Measurements from ENCODE around the gene MRGPRG. TPM values are rescaled to one million over a fixed set of nuclear protein-coding genes. Genes with fewer than 3 reads are reported as not detected.

The MRGPRG gene
- total and polyA plus RNA-seq, 2 of the 8 experiments (the other 6 are each of a cell fraction or from before 2014, with no cell fraction given), result not detected

DNA sequence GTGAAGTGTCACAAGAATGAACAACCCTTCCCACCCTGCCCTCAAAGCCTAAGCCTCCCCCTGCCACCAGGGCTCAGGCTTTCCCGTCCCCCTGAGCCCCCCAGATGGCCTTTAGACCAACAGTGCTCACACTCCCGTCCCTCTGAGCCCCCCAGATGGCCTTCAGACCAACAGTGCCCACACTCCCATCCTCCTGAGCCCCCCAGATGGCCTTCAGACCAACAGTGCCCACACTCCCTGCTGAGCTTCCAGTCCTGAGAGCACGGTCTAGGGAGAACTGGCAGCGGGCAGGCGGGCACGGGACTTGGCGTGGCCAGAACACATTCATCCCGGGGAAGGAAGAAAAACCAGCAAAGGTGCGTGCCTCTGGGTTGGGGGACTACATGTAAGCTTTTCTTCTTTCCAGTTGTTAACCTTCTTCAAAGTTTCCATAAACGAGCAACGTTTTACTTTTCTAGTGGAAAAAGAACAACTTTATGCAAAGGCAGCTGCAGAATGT, 2.5 kb downstream of the MRGPRG start (continued):
- TF ChIP-seq, protein P1, sequence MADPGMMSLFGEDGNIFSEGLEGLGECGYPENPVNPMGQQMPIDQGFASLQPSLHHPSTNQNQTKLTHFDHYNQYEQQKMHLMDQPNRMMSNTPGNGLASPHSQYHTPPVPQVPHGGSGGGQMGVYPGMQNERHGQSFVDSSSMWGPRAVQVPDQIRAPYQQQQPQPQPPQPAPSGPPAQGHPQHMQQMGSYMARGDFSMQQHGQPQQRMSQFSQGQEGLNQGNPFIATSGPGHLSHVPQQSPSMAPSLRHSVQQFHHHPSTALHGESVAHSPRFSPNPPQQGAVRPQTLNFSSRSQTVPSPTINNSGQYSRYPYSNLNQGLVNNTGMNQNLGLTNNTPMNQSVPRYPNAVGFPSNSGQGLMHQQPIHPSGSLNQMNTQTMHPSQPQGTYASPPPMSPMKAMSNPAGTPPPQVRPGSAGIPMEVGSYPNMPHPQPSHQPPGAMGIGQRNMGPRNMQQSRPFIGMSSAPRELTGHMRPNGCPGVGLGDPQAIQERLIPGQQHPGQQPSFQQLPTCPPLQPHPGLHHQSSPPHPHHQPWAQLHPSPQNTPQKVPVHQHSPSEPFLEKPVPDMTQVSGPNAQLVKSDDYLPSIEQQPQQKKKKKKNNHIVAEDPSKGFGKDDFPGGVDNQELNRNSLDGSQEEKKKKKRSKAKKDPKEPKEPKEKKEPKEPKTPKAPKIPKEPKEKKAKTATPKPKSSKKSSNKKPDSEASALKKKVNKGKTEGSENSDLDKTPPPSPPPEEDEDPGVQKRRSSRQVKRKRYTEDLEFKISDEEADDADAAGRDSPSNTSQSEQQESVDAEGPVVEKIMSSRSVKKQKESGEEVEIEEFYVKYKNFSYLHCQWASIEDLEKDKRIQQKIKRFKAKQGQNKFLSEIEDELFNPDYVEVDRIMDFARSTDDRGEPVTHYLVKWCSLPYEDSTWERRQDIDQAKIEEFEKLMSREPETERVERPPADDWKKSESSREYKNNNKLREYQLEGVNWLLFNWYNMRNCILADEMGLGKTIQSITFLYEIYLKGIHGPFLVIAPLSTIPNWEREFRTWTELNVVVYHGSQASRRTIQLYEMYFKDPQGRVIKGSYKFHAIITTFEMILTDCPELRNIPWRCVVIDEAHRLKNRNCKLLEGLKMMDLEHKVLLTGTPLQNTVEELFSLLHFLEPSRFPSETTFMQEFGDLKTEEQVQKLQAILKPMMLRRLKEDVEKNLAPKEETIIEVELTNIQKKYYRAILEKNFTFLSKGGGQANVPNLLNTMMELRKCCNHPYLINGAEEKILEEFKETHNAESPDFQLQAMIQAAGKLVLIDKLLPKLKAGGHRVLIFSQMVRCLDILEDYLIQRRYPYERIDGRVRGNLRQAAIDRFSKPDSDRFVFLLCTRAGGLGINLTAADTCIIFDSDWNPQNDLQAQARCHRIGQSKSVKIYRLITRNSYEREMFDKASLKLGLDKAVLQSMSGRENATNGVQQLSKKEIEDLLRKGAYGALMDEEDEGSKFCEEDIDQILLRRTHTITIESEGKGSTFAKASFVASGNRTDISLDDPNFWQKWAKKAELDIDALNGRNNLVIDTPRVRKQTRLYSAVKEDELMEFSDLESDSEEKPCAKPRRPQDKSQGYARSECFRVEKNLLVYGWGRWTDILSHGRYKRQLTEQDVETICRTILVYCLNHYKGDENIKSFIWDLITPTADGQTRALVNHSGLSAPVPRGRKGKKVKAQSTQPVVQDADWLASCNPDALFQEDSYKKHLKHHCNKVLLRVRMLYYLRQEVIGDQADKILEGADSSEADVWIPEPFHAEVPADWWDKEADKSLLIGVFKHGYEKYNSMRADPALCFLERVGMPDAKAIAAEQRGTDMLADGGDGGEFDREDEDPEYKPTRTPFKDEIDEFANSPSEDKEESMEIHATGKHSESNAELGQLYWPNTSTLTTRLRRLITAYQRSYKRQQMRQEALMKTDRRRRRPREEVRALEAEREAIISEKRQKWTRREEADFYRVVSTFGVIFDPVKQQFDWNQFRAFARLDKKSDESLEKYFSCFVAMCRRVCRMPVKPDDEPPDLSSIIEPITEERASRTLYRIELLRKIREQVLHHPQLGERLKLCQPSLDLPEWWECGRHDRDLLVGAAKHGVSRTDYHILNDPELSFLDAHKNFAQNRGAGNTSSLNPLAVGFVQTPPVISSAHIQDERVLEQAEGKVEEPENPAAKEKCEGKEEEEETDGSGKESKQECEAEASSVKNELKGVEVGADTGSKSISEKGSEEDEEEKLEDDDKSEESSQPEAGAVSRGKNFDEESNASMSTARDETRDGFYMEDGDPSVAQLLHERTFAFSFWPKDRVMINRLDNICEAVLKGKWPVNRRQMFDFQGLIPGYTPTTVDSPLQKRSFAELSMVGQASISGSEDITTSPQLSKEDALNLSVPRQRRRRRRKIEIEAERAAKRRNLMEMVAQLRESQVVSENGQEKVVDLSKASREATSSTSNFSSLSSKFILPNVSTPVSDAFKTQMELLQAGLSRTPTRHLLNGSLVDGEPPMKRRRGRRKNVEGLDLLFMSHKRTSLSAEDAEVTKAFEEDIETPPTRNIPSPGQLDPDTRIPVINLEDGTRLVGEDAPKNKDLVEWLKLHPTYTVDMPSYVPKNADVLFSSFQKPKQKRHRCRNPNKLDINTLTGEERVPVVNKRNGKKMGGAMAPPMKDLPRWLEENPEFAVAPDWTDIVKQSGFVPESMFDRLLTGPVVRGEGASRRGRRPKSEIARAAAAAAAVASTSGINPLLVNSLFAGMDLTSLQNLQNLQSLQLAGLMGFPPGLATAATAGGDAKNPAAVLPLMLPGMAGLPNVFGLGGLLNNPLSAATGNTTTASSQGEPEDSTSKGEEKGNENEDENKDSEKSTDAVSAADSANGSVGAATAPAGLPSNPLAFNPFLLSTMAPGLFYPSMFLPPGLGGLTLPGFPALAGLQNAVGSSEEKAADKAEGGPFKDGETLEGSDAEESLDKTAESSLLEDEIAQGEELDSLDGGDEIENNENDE (IDR thresholded peaks at IDR 0.05; ENCODE audit: insufficient replicate concordance, low read length), result no peak
- TF ChIP-seq CEBPB (IDR thresholded peaks at IDR 0.05; ENCODE audit: low read depth, low read length) (no peak), RXRA (IDR thresholded peaks at IDR 0.05; ENCODE audit: insufficient read depth, low read depth, low read length) (no peak), SIX5 (IDR thresholded peaks at IDR 0.05; ENCODE audit: low read depth, low read length) (no peak), CREB1 (IDR thresholded peaks at IDR 0.05) (no peak), KDM4A (IDR thresholded peaks at IDR 0.05; ENCODE audit: low read depth, low read length, severe bottlenecking) (no peak)
- TF ChIP-seq, protein P2, sequence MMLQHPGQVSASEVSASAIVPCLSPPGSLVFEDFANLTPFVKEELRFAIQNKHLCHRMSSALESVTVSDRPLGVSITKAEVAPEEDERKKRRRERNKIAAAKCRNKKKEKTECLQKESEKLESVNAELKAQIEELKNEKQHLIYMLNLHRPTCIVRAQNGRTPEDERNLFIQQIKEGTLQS (IDR thresholded peaks at IDR 0.05; ENCODE audit: insufficient read depth, low read depth, low read length), result no peak
